LHCN-M2 (cell line): Measurements from ENCODE around the gene MOB4. TPM values are rescaled to one million over a fixed set of nuclear protein-coding genes. Genes with fewer than 3 reads are reported as not detected.
"Not testable (repeated sequence)": the region's sequence is repeated elsewhere in the genome, so short reads cannot be mapped to it uniquely, and the experiment has no call there.

Source experiments
- DNase-seq: peaks from one replicate; pipeline ENCODE4 v3.0.0-alpha.2; 2012; ENCODE audit warnings: low read depth
- total RNA-seq: library from RNA; depleted of rRNA; stranded (reverse); fragments of >200 nt; gene quantifications from 2 replicates; pipeline ENCODE4 v1.2.3, GENCODE V29; 2014; rRNA removed

Gene MOB4
- total RNA-seq, 1 experiment from 2014 or later, result 56.9 TPM

DNA sequence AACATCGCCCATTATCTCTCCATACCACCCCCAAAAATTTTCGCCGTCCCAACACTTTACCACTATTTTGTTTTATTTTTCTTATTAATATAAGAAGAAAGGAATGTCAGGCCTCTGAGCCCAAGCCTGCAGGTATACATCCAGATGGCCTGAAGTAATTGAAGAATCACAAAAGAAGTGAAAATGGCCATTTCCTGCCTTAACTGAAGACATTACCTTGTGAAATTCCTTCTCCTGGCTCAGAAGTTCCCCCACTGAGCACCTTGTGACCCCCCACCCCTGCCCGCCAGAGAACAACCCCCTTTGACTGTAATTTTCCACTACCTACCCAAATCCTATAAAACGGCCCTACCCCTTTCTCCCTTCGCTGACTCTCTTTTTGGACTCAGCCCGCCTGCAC, 71.4 kb downstream of the MOB4 start:
- DNase-seq, result not testable (repeated sequence)

DNA sequence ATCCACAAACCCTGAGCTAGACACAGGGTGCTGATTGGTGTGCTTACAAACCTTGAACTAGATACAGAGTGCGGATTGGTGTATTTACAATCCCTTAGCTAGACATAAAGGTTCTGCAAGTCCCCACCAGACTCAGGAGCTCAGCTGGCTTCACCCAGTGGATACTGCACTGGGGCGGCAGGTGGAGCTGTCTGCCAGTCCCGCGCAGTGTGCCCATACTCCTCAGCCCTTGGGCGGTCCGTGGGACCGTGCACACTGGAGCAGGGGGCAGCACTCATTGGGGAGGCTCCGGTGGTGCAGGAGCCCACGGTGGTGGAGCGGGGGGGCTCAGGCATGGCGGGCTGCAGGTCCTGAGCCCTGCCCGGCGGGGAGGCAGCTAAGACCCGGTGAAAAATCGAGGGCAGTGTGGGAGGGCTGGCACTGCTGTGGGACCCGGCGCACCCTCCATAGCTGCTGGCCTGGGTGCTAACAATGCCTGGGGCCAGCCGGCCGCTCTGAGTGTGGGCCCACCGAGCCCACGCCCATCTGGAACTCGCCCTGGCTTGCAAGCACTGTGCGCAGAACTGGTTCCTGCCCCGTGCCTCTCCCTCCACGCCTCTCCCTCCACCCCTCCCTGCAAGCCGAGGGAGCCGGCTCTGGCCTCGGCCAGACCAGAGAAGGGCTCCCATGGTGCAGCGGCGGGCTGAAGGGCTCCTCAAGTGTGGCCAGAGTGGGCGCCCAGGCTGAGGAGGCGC, 75.6 kb downstream of the MOB4 start:
- no peak for DNase-seq

GRCh38 chr2:197596766-197597165, 80.9 kb downstream of the MOB4 start:
- no peak for DNase-seq

- DNase-seq, result no peak
These were observed 81.3 kb downstream of the MOB4 start for GRCh38 chr2:197597166-197597565.

- no peak for DNase-seq
These were observed 82.6 kb downstream of the MOB4 start for GRCh38 chr2:197598450-197598849.

DNA sequence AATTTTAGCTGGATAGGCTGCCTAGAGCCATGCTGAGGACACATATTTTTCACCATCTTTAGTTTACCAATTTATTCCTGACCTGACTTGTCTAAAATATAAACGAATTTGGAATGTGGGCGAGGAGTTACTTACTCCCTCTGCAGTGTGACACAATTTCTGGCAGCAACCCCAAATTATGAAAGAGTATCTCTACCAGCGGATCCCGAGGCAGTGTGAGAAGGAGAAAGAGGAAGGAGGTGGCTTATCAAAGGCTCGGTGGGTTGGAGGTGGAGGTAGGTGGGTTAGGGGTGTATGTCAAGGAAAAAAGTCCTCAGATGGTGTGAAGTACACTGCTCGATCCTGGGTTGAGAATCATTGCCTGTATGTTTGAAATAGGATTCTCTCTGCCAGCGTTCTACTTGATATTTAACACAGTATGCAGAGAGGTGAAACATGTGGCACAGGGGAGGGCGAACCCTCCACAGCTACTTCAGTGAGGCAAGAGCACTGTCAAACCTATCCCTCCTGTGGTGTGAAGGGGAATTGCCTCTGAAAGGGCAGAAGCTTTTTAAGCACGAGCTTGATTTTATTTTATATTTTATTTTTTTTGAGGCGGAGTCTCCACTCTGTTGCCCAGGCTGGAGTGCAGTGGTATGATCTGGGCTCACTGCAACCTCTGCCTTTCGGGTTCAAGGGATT, 83.6 kb downstream of the MOB4 start:
- DNase-seq, result peak; percentile 41

- DNase-seq, result no peak
These were observed 84.4 kb downstream of the MOB4 start for GRCh38 chr2:197600306-197600705.

GRCh38 chr2:197601726-197602125, 85.9 kb downstream of the MOB4 start:
- no peak for DNase-seq

Other genes with a start within 250 kb of the MOB4 start
- gene ANKRD44, start 205.3 kb upstream of the MOB4 start, total RNA-seq, result 3.0 and 4.0 TPM in 2 replicates
- 208 and 277 TPM in 2 replicates for gene SF3B1, start 81.0 kb upstream of the MOB4 start, total RNA-seq
- 34.8 and 39.1 TPM in 2 replicates for gene COQ10B, start 62.5 kb upstream of the MOB4 start, total RNA-seq
- gene HSPD1, start 16.2 kb upstream of the MOB4 start, total RNA-seq, result 287 and 305 TPM in 2 replicates
- gene HSPE1, start 15.7 kb upstream of the MOB4 start, total RNA-seq, result 115 and 212 TPM in 2 replicates
- gene RFTN2, start 159.5 kb downstream of the MOB4 start, total RNA-seq, result 0.40 and 0.83 TPM in 2 replicates
- gene MARS2, start 189.3 kb downstream of the MOB4 start, total RNA-seq, result 4.4 and 5.9 TPM in 2 replicates